DOHH2 (cell line): ENCODE results near the gene ERC2.

Source experiments
- H3F3A ChIP-seq: fragments of 200-600 bp; sonication (generic), shearing (Covaris generic); 2 replicates; pipeline ENCODE4 v1.6.0; 2016; ENCODE audit warnings: antibody characterized with exemption, mild to moderate bottlenecking; ENCODE audit not compliant: control insufficient read depth, insufficient read depth
- H3K27ac ChIP-seq: fragments of 200-600 bp; sonication (generic); 2 replicates; pipeline ENCODE4 v1.5.1; 2014; ENCODE audit warnings: low read depth, mild to moderate bottlenecking, low read length, moderate library complexity
- H3K27me3 ChIP-seq: fragments of 200-600 bp; sonication (generic); 2 replicates; pipeline ENCODE4 v1.6.1; 2014; ENCODE audit warnings: mild to moderate bottlenecking, low read length, mixed read lengths; ENCODE audit not compliant: control insufficient read depth
- H3K36me3 ChIP-seq: fragments of 200-600 bp; sonication (generic); 2 replicates; pipeline ENCODE4 v1.6.1; 2014; ENCODE audit warnings: mild to moderate bottlenecking, low read length, moderate library complexity, mixed read lengths; ENCODE audit not compliant: control insufficient read depth
- H3K4me1 ChIP-seq: fragments of 200-600 bp; sonication (generic); 2 replicates; pipeline ENCODE4 v1.6.1; 2014; ENCODE audit warnings: mild to moderate bottlenecking, low read length, mixed read lengths; ENCODE audit not compliant: control insufficient read depth
- H3K4me2 ChIP-seq: fragments of 200-600 bp; sonication (generic); 2 replicates; pipeline ENCODE4 v1.6.0; 2014; ENCODE audit warnings: mild to moderate bottlenecking, low read length, moderate library complexity
- H3K4me3 ChIP-seq: fragments of 200-600 bp; sonication (generic); 2 replicates; pipeline ENCODE4 v1.5.1; 2014; ENCODE audit warnings: mild to moderate bottlenecking, low read length, mixed read lengths
- H3K79me2 ChIP-seq: fragments of 200-600 bp; sonication (generic); 2 replicates; pipeline ENCODE4 v1.6.1; 2014; ENCODE audit warnings: mild to moderate bottlenecking, low read length, mixed read lengths; ENCODE audit not compliant: control insufficient read depth
- H3K9me2 ChIP-seq: fragments of 200-600 bp; sonication (generic); replicated peaks from 2 replicates; pipeline ENCODE4 v1.6.1; 2014; ENCODE audit warnings: mild to moderate bottlenecking, low read length, mixed read lengths; ENCODE audit not compliant: control insufficient read depth
- H3K9me3 ChIP-seq: fragments of 200-600 bp; sonication (generic); 2 replicates; pipeline ENCODE4 v1.6.1; 2014; ENCODE audit warnings: antibody characterized with exemption, low read length, mixed read lengths; ENCODE audit not compliant: control insufficient read depth, insufficient read depth
- H4K20me1 ChIP-seq: fragments of 200-600 bp; sonication (generic); 2 replicates; pipeline ENCODE4 v1.6.0; 2014; ENCODE audit warnings: low read depth, mild to moderate bottlenecking, antibody characterized with exemption, low read length, moderate library complexity; ENCODE audit not compliant: control insufficient read depth, insufficient read depth
- CTCF ChIP-seq: fragments of 200-600 bp; sonication (generic); IDR thresholded peaks from one replicate; pipeline ENCODE4 v1.5.1; 2014; ENCODE audit warnings: antibody characterized with exemption, mild to moderate bottlenecking, low read depth, low read length; ENCODE audit not compliant: poor library complexity, severe bottlenecking
- EZH2phosphoT487 ChIP-seq: fragments of 200-600 bp; sonication (generic); IDR thresholded peaks from 2 replicates; pipeline ENCODE4 v1.6.1; 2017; ENCODE audit warnings: borderline replicate concordance, mild to moderate bottlenecking, antibody characterized with exemption, low read length, moderate library complexity, mixed read lengths

Gene ERC2

GRCh38 chr3:55597641-55598040, 870.6 kb downstream of the ERC2 start:
- no peaks in the 10 kb centered on the region for H3K9me2 ChIP-seq
- no peak overlapping the region for H3K4me2 ChIP-seq
- H3K4me1 ChIP-seq: no peaks in the 10 kb centered on the region
- TF ChIP-seq CTCF (no peak), EZH2phosphoT487 (no peak)
- no peaks in the 10 kb centered on the region for H3F3A ChIP-seq
- H3K4me3 ChIP-seq: no peak overlapping the region
- H3K9me3 ChIP-seq: no peaks in the 10 kb centered on the region
- no peaks in the 10 kb centered on the region for H3K27me3 ChIP-seq
- H3K27ac ChIP-seq: no peak overlapping the region
- no peaks in the 10 kb centered on the region for H3K79me2 ChIP-seq
- H3K36me3 ChIP-seq: no peaks in the 10 kb centered on the region
- no peaks in the 10 kb centered on the region for H4K20me1 ChIP-seq

GRCh38 chr3:55596212-55596611, 872.1 kb downstream of the ERC2 start:
- H3K4me2 ChIP-seq: no peak overlapping the region

GRCh38 chr3:55595420-55595819, 872.8 kb downstream of the ERC2 start:
- no peaks in the 10 kb centered on the region for H3K9me2 ChIP-seq
- H3K9me3 ChIP-seq: no peaks in the 10 kb centered on the region
- no peak overlapping the region for H3K4me2 ChIP-seq
- H3K79me2 ChIP-seq: no peaks in the 10 kb centered on the region
- H3K4me1 ChIP-seq: no peaks in the 10 kb centered on the region
- H3K4me3 ChIP-seq: no peak overlapping the region
- H3K27ac ChIP-seq: no peak overlapping the region
- H3F3A ChIP-seq: no peaks in the 10 kb centered on the region
- no peaks in the 10 kb centered on the region for H3K27me3 ChIP-seq
- no peaks in the 10 kb centered on the region for H4K20me1 ChIP-seq
- H3K36me3 ChIP-seq: no peaks in the 10 kb centered on the region
- TF ChIP-seq EZH2phosphoT487 (no peak), CTCF (no peak)

More at GRCh38 chr3:55596212-55596611, 872.1 kb downstream of the ERC2 start:
- Histone ChIP-seq H3K9me3 (no peaks in the 10 kb centered on the region), H3F3A (no peaks in the 10 kb centered on the region), H3K36me3 (no peaks in the 10 kb centered on the region), H3K4me3 (no peak overlapping the region), H4K20me1 (no peaks in the 10 kb centered on the region), H3K4me1 (no peaks in the 10 kb centered on the region), H3K9me2 (no peaks in the 10 kb centered on the region), H3K79me2 (no peaks in the 10 kb centered on the region), H3K27me3 (no peaks in the 10 kb centered on the region), H3K27ac (no peak overlapping the region)
- TF ChIP-seq EZH2phosphoT487: no peak
- TF ChIP-seq CTCF: no peak

- H4K20me1 ChIP-seq: no peaks in the 10 kb centered on the region
- no peaks in the 10 kb centered on the region for H3K36me3 ChIP-seq
- H3K9me2 ChIP-seq: no peaks in the 10 kb centered on the region
- H3K4me2 ChIP-seq: no peak overlapping the region
- no peak overlapping the region for H3K4me3 ChIP-seq
- H3K79me2 ChIP-seq: no peaks in the 10 kb centered on the region
- TF ChIP-seq EZH2phosphoT487 (no peak), CTCF (no peak)
- no peaks in the 10 kb centered on the region for H3K9me3 ChIP-seq
- no peaks in the 10 kb centered on the region for H3K27me3 ChIP-seq
- no peaks in the 10 kb centered on the region for H3F3A ChIP-seq
- no peak overlapping the region for H3K27ac ChIP-seq
- H3K4me1 ChIP-seq: no peaks in the 10 kb centered on the region
Observed at GRCh38 chr3:55592572-55592971, 875.7 kb downstream of the ERC2 start.
